ENCODE data around the gene ATP8B4.

The ATP8B4 gene

DNA sequence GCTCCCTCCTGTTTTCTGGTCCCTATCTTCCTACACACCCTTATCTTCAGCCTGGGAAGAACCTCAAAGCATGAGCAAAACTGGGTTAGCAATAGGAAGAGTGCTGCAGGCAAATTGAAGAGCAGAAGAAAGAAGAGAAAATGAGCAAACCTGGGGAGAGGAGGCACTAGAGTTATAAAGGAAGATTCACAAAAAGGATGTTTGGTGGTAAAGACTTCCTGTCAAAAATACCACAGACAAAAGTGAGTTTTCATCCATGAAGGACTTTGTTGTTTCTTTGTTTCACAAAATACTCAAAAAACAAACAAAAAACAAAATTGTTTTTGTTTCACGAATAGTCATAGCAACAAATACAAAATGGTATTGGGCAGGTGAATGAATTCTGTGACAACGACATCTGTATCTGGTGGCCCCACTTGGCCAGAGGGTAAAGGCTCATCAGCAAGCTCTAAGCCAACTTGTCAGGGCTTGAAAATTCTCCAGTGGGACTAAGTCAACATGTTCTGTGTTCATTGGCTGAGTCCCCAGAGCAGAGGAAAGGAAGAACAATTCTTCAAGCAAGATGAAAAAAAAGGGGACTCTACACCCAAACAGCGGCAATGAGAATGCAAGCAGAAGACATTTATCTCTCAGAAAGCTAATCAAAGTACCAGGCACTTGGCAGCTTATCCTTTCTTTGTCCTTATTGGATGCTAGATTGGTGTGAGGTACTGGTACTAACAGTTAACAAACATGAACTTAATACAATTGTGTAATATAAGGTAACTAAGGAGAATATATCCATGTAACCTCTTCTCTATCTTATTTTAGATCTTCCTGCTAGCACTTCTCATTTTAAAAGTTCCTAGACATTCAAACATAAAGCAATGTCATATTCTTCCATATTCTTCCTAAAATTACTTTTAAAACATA lies 9.7 kb downstream of the ATP8B4 start:
- DNase-seq (ENCODE audit: low spot score), result no peak
- TF ChIP-seq, protein P1, sequence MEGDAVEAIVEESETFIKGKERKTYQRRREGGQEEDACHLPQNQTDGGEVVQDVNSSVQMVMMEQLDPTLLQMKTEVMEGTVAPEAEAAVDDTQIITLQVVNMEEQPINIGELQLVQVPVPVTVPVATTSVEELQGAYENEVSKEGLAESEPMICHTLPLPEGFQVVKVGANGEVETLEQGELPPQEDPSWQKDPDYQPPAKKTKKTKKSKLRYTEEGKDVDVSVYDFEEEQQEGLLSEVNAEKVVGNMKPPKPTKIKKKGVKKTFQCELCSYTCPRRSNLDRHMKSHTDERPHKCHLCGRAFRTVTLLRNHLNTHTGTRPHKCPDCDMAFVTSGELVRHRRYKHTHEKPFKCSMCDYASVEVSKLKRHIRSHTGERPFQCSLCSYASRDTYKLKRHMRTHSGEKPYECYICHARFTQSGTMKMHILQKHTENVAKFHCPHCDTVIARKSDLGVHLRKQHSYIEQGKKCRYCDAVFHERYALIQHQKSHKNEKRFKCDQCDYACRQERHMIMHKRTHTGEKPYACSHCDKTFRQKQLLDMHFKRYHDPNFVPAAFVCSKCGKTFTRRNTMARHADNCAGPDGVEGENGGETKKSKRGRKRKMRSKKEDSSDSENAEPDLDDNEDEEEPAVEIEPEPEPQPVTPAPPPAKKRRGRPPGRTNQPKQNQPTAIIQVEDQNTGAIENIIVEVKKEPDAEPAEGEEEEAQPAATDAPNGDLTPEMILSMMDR (IDR thresholded peaks at IDR 0.05), result no peak
- Histone ChIP-seq H3K27ac (peak overlapping the region in 1 of 2 donors; percentile 23), H3K4me3 (no peak overlapping the region)

DNA sequence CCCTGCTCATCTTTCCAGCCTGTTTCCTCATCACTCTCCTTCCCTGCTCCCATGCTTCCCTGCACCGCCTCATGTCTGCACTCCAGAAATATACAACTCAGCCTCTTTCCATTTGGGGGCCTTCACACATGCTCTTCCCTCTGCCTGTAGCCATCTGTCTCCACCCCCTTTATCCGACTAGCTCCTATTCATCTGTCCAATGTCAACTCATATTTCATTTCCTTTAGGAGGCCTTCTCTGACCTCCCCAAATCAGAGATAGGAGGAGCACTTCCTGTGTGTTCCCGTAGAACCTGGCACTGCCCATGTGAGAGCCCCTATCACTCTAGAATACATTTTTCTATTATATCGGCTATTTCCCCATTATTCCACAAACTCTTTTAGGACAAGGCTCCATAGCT lies 10.6 kb downstream of the ATP8B4 start:
- no peak overlapping the region for H3K4me3 ChIP-seq
- DNase-seq (ENCODE audit: low spot score), result no peak
- TF ChIP-seq, protein P1 (IDR thresholded peaks at IDR 0.05), result no peak
- H3K27ac ChIP-seq, result peak overlapping the region in 1 of 2 donors; percentile 75

DNA sequence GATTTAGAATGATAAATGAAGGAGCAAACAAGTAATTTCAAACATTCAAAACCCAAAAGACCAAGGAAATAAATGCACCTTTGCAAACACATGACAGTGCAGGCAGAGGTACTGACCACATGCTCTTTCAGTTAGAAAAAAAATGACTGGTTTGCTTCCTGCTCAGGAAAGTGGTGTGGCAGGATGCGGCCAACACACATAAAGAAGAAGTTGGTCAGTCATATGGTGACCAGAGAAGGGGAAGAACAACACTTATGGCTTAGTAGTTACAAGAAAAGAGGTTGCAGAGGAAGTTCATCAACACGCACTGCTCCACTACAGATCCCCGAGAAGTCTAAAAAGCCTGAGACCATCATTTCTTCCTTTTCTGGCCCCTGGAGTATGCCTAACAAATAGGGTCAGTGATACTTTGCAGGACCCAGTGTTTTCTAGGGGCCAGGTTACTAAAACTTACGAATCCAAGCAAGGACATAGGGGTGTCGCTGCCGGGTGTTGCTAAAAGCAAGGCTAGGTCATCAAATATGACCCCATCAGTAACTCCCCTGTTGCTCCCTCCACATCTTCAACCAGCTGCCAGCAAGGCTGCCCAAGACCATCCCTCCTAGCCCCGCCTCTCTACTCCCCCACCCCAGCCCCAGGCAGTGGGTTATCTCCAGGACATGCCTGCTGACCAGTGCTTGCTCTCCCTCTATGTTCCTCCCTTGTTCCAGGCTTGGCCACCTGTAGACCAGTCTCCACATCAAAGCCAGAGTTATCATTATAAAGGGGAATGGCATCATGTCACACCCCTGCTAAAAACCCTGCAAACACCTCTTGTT lies 11.2 kb downstream of the ATP8B4 start:
- Histone ChIP-seq H3K27ac (peak overlapping the region in 1 of 2 donors; percentile 75), H3K4me3 (no peak overlapping the region)
- DNase-seq (ENCODE audit: low spot score), result no peak
- TF ChIP-seq, protein P1 (IDR thresholded peaks at IDR 0.05), result no peak

DNA sequence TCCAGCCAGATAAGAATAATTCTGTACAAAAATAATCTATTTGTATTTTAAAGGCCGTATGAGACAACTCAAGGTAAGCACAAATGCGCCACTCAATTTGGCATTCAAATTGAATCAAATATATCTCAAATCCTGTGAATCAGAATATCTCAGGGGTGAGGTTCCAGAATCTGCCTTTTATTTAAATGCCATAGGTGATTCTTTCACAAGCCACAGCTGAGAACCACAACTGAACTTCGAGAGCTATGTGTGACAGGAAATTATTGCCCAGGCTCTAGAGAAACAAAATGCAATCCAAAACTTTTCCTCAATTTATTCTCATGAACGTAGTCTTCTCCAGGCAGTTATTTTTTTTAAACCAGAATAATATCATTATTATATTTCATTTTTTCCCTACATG lies 11.9 kb downstream of the ATP8B4 start:
- H3K27ac ChIP-seq, result no peak overlapping the region
- DNase-seq (ENCODE audit: low spot score), result no peak
- H3K4me3 ChIP-seq, result no peak overlapping the region
- TF ChIP-seq, protein P1 (IDR thresholded peaks at IDR 0.05), result no peak

DNA sequence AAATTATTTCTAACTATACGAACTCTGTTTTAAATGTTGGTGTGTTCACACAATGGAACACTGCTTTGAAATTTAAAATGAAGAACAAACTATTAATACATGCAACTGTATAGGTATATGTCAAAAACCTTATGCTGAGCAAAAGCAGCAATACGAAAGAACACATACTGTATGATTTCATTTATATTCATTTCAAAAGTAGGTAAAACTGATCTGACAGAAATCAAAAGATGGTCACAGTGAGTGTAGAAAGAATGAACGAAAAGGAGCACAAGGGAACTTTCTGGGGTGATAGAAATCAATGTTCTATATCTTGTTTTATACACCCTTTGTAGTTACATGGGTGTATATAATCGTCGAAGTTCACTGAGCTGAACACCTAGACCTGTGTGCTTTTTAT lies 12.6 kb downstream of the ATP8B4 start:
- DNase-seq (ENCODE audit: low spot score), result no peak
- Histone ChIP-seq H3K27ac (no peak overlapping the region), H3K4me3 (no peak overlapping the region)
- TF ChIP-seq, protein P1 (IDR thresholded peaks at IDR 0.05), result no peak

DNA sequence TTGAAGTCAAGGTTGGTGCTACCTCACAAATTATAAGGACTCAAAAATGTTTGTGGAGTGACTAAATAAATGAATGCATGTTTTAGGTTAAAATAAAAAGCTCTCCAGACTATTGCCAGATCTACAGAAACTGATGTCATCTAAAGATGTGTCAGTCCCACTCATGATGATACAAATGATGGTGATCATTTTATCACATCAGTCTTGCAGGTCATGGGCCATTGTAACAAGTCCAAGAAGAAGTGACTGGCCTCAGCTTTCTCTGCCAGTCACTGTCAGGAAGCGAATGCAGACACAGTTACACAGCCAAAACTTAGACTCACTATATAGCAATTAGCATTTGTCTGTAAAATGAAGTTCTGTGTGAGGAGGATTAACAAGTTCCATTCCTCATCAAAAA lies 18.5 kb downstream of the ATP8B4 start:
- DNase-seq (ENCODE audit: low spot score), result no peak
- H3K27ac ChIP-seq, result no peak overlapping the region
- no peak overlapping the region for H3K4me3 ChIP-seq
- TF ChIP-seq, protein P1 (IDR thresholded peaks at IDR 0.05), result no peak

All from coronary artery (tissue), 2 donors.